Liver (tissue), 9 donors: ENCODE measurements around the gene CALU. TPM values are rescaled to one million over a fixed set of nuclear protein-coding genes. Genes with fewer than 3 reads are reported as not detected.

Experiments used
- DNase-seq: peaks from one replicate; pipeline ENCODE4 v3.0.0-alpha.2; 2017; ENCODE audit warnings: low spot score
- H3K27ac ChIP-seq, 2 donors: one replicate each; pipeline ENCODE4 v1.7.0; 2013; ENCODE audit warnings: inconsistent platforms in 2 of 2, low read length in 2 of 2, control low read depth in 1 of 2, low read depth in 1 of 2, mild to moderate bottlenecking in 1 of 2
- H3K27me3 ChIP-seq, 4 donors: one replicate each; pipeline versions ENCODE4 v1.6.1 to v1.7.0; 2013; ENCODE audit warnings: low read length in 3 of 4, inconsistent platforms in 1 of 4, mild to moderate bottlenecking in 1 of 4, moderate library complexity in 1 of 4; ENCODE audit not compliant: control insufficient read depth in 4 of 4, insufficient read depth in 4 of 4
- H3K36me3 ChIP-seq, 4 donors: one replicate each; pipeline versions ENCODE4 v1.6.1 to v1.7.0; 2013; ENCODE audit warnings: low read length in 3 of 4, mild to moderate bottlenecking in 3 of 4, low read depth in 1 of 4, moderate library complexity in 1 of 4; ENCODE audit not compliant: control insufficient read depth in 4 of 4, insufficient read depth in 3 of 4
- H3K4me1 ChIP-seq, 4 donors: one replicate each; pipeline versions ENCODE4 v1.6.1 to v1.7.0; 2013; ENCODE audit warnings: low read length in 3 of 4, mild to moderate bottlenecking in 3 of 4, moderate library complexity in 1 of 4; ENCODE audit not compliant: control insufficient read depth in 4 of 4, insufficient read depth in 4 of 4
- H3K4me3 ChIP-seq, 3 donors: one replicate each; pipeline versions ENCODE4 v1.6.1 to v1.7.0; 2013; ENCODE audit warnings: low read length in 3 of 3, control low read depth in 1 of 3, low read depth in 1 of 3, mild to moderate bottlenecking in 1 of 3
- H3K9ac ChIP-seq, 2 donors: one replicate each; pipeline ENCODE4 v1.7.0; 2013; ENCODE audit warnings: low read length in 2 of 2, mild to moderate bottlenecking in 2 of 2, moderate library complexity in 2 of 2, control low read depth in 1 of 2, low read depth in 1 of 2
- H3K9me3 ChIP-seq, 4 donors: one replicate each; pipeline versions ENCODE4 v1.6.1 to v1.7.0; 2013; ENCODE audit warnings: low read length in 3 of 4; ENCODE audit not compliant: control insufficient read depth in 4 of 4
- ATF3 ChIP-seq: IDR thresholded peaks from 2 replicates; pipeline ENCODE4 v1.6.1; 2016; ENCODE audit warnings: antibody characterized with exemption
- CTCF ChIP-seq: fragments of 150-350 bp; IDR thresholded peaks from 2 replicates; pipeline ENCODE4 v1.5.1; 2017; ENCODE audit warnings: improper control_type of control experiment, low read depth, low read length; ENCODE audit not compliant: missing input control
- EGR1 ChIP-seq, 2 donors: IDR thresholded peaks; 2 replicates each; pipeline ENCODE4 v1.6.1; 2016 to 2018; ENCODE audit warnings: antibody characterized with exemption in 2 of 2, low read depth in 2 of 2
- FOXA1 ChIP-seq: IDR thresholded peaks from 2 replicates; pipeline ENCODE4 v1.6.1; 2016; ENCODE audit warnings: antibody characterized with exemption
- FOXA2 ChIP-seq: IDR thresholded peaks from 2 replicates; pipeline ENCODE4 v1.6.1; 2016; ENCODE audit warnings: antibody characterized with exemption
- GABPA ChIP-seq, 2 donors: IDR thresholded peaks in 1 of 2; conservative IDR thresholded peaks in 1 of 2; 2 replicates each; pipeline ENCODE4 v1.6.1; 2016; ENCODE audit warnings: antibody characterized with exemption in 2 of 2, mild to moderate bottlenecking in 1 of 2, moderate library complexity in 1 of 2
- HNF4A ChIP-seq, 2 donors: conservative IDR thresholded peaks; 2 replicates each; pipeline ENCODE4 v1.6.1; 2016; ENCODE audit warnings: antibody characterized with exemption in 2 of 2, mild to moderate bottlenecking in 2 of 2
- HNF4G ChIP-seq: IDR thresholded peaks from 2 replicates; pipeline ENCODE4 v1.6.1; 2016; ENCODE audit warnings: antibody characterized with exemption
- JUND ChIP-seq, 2 donors: IDR thresholded peaks; 2 replicates each; pipeline ENCODE4 v1.6.1; 2016; ENCODE audit warnings: antibody characterized with exemption in 2 of 2
- MAX ChIP-seq: IDR thresholded peaks from 2 replicates; pipeline ENCODE4 v1.6.1; 2016; ENCODE audit warnings: antibody characterized with exemption
- RAD21 ChIP-seq, 2 donors: IDR thresholded peaks; 2 replicates each; pipeline ENCODE4 v1.6.1; 2016; ENCODE audit warnings: antibody characterized with exemption in 2 of 2, mild to moderate bottlenecking in 2 of 2
- REST ChIP-seq: IDR thresholded peaks from 2 replicates; pipeline ENCODE4 v1.6.1; 2016; ENCODE audit warnings: antibody characterized with exemption, mild to moderate bottlenecking
- RXRA ChIP-seq, 2 donors: IDR thresholded peaks; 2 replicates each; pipeline ENCODE4 v1.6.1; 2017 to 2018; ENCODE audit warnings: antibody characterized with exemption in 2 of 2, mild to moderate bottlenecking in 1 of 2
- SP1 ChIP-seq: IDR thresholded peaks from 2 replicates; pipeline ENCODE4 v1.6.1; 2018; ENCODE audit warnings: antibody characterized with exemption, mild to moderate bottlenecking
- TAF1 ChIP-seq: conservative IDR thresholded peaks from 2 replicates; pipeline ENCODE4 v1.6.1; 2016; ENCODE audit warnings: antibody characterized with exemption, mild to moderate bottlenecking
- YY1 ChIP-seq: IDR thresholded peaks from 2 replicates; pipeline ENCODE4 v1.6.1; 2016; ENCODE audit warnings: antibody characterized with exemption, mild to moderate bottlenecking
- ZBTB33 ChIP-seq: IDR thresholded peaks from 2 replicates; pipeline ENCODE4 v1.6.1; 2016; ENCODE audit warnings: antibody characterized with exemption
- WGBS: extraction: QIAGEN DNeasy Blood & Tissue Kit; methylation state at CpG from one replicate; pipeline ENCODE4 v1.1.7; 2013; 5-methylcytosine and 5-hydroxymethylcytosine counted together
- polyA plus RNA-seq, 2 donors: library from polyadenylated mRNA; stranded (reverse) in 1 of 2; unstranded in 1 of 2; fragments of 200-250 nt in 1 of 2; fragments of >200 nt in 1 of 2; fragmentation: Nextera tagmentation in 1 of 2; extraction: Ambion mirVana in 1 of 2; gene quantifications; one replicate each; pipeline versions ENCODE4 v1.2.1 to v1.2.3, GENCODE V29; 2013 to 2015
- total RNA-seq, 2 donors: library from RNA; depleted of rRNA; stranded (reverse); fragments of >200 nt; gene quantifications; one replicate each; pipeline ENCODE4 v1.2.3, GENCODE V29; 2014
- donor health status: healthy.
- donor health status: healthy.
- donor health status: healthy.
- donor health status: healthy.
- donor health status: healthy.

CALU gene
- total and polyA plus RNA-seq, 4 donors, result 37.1 to 57.9 (median 42.5) TPM

- WGBS, result 94% methylated on average over 11 of the region's 11 CpGs
- Histone ChIP-seq H3K9me3 (no peaks in the 10 kb centered on the region), H3K36me3 (no peaks in the 10 kb centered on the region), H3K4me3 (no peak overlapping the region), H3K27ac (no peak overlapping the region), H3K9ac (no peak overlapping the region), H3K27me3 (no peaks in the 10 kb centered on the region), H3K4me1 (no peaks in the 10 kb centered on the region)
- TF ChIP-seq ATF3 (no peak), HNF4A (conservative IDR thresholded peaks at IDR 0.05) (no peak), JUND (IDR thresholded peaks at IDR 0.05) (no peak), RAD21 (IDR thresholded peaks at IDR 0.05) (no peak), SP1 (no peak), FOXA1 (no peak)
- DNase-seq, result no peak
These were observed 72.7 kb downstream of the CALU start for GRCh38 chr7:128811631-128812430.

- no peak overlapping the region for H3K9ac ChIP-seq
- DNase-seq, result no peak
- no peak for TF ChIP-seq RXRA (IDR thresholded peaks at IDR 0.05)
- H3K4me1 ChIP-seq, result no peaks in the 10 kb centered on the region
- H3K27me3 ChIP-seq, result no peaks in the 10 kb centered on the region
- no peak overlapping the region for H3K27ac ChIP-seq
- H3K9me3 ChIP-seq, result no peaks in the 10 kb centered on the region
- no peak overlapping the region for H3K4me3 ChIP-seq
- no peaks in the 10 kb centered on the region for H3K36me3 ChIP-seq
- WGBS, result 52% methylated on average over 11 of the region's 11 CpGs
These were observed 73.5 kb downstream of the CALU start for GRCh38 chr7:128812514-128813168.

GRCh38 chr7:128814499-128814898 lies 75.3 kb downstream of the CALU start:
- Histone ChIP-seq H3K27me3 (no peaks in the 10 kb centered on the region), H3K36me3 (no peaks in the 10 kb centered on the region), H3K9me3 (no peaks in the 10 kb centered on the region), H3K4me1 (no peaks in the 10 kb centered on the region), H3K4me3 (no peak overlapping the region), H3K9ac (no peak overlapping the region), H3K27ac (no peak overlapping the region)
- 91% methylated on average over 6 of the region's 6 CpGs for WGBS
- DNase-seq, result no peak
- TF ChIP-seq REST (no peak), CTCF (no peak), FOXA1 (no peak), TAF1 (no peak), HNF4G (no peak), ZBTB33 (no peak), GABPA (IDR thresholded peaks at IDR 0.05 in 1 of 2, conservative IDR thresholded peaks at IDR 0.05 in 1 of 2) (no peak), RXRA (IDR thresholded peaks at IDR 0.05) (no peak), JUND (IDR thresholded peaks at IDR 0.05) (no peak), MAX (no peak), FOXA2 (no peak), EGR1 (IDR thresholded peaks at IDR 0.05; ENCODE audit: low read depth in 2 of 2) (no peak), YY1 (no peak), HNF4A (conservative IDR thresholded peaks at IDR 0.05) (no peak)
